Spinal cord (tissue), 10 donors: Measurements from ENCODE around the gene PJA2. TPM values are rescaled to one million over a fixed set of nuclear protein-coding genes. Genes with fewer than 3 reads are reported as not detected.

Experiments used
- DNase-seq, 6 donors: peaks; one replicate each; pipeline versions ENCODE4 v3.0.0 to v3.0.0-alpha.2; 2013 to 2015; ENCODE audit warnings: low spot score in 6 of 6, low read depth in 4 of 6
- H3K27ac ChIP-seq: one replicate; pipeline ENCODE4 v1.5.1; 2013; ENCODE audit warnings: low read depth, low read length, control low read depth
- H3K27me3 ChIP-seq: one replicate; pipeline ENCODE4 v1.6.1; 2013; ENCODE audit warnings: low read length; ENCODE audit not compliant: control insufficient read depth, insufficient read depth
- H3K36me3 ChIP-seq: one replicate; pipeline ENCODE4 v1.6.1; 2013; ENCODE audit warnings: low read length; ENCODE audit not compliant: control insufficient read depth, insufficient read depth
- H3K4me1 ChIP-seq: one replicate; pipeline ENCODE4 v1.6.1; 2013; ENCODE audit warnings: low read length; ENCODE audit not compliant: control insufficient read depth, insufficient read depth
- H3K4me3 ChIP-seq: one replicate; pipeline ENCODE4 v1.5.1; 2013; ENCODE audit warnings: low read depth, low read length, control low read depth
- H3K9me3 ChIP-seq: one replicate; pipeline ENCODE4 v1.6.1; 2013; ENCODE audit warnings: low read length; ENCODE audit not compliant: control insufficient read depth, insufficient read depth
- WGBS: methylation state at CpG from one replicate; pipeline ENCODE4 v1.1.5; 2013; ENCODE audit warnings: missing lambda C conversion rate; ENCODE audit not compliant: insufficient coverage; 5-methylcytosine and 5-hydroxymethylcytosine counted together
- polyA plus RNA-seq, 2 donors: library from polyadenylated mRNA; unstranded; fragments of 120-200 nt; gene quantifications; one replicate each; pipeline ENCODE4 v1.2.1, GENCODE V29; 2013; ENCODE audit not compliant: insufficient read length in 2 of 2
- total RNA-seq, 2 donors: library from RNA; depleted of rRNA in 1 of 2; stranded (reverse); fragments of 120-200 nt in 1 of 2; fragments of >200 nt in 1 of 2; gene quantifications; one replicate each; pipeline versions ENCODE4 v1.2.3 to v1.2.4, GENCODE V29; 2013 to 2014
- donor health status: healthy.

Gene PJA2
- total and polyA plus RNA-seq, 4 donors, result 111 to 370 (median 226) TPM

DNA sequence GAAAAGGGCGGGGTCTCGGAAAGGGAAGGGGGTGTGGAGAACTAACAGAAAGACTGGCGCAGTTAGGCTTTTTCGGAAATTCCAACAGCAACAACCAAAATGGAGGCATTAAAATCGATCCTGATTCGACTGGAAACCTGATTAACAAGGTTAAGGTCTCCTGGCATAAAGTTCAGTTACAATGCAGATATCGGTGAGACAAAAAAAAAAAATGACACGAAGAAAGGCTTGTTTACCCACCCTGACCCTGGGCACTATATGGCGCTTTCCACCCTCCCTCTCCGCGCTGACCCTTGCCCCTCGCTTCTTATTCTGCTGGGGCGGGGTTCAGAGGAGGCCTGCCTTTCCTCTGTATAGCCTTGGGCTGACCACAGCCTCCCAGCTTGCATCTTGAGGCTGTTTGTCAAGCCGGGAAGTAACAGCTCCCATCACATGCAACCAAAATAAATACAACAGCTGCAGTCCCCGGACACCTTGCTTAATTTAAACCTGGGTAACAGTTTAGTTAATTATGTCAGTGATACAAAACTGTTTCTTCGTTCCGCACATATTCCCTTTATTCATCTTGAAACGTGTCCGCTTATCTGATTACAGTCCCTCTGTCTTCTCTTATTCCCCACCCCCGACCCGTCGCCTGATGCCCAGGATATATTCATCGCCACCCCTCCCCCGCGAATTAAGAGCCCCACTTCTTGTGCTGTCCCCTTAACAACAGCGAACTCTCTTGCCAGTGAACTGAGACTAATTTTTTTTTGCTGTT is 795 bp upstream of the PJA2 start:
- peaks cover 3% of the 10 kb centered on the region for H3K4me1 ChIP-seq
- 4% methylated on average over 17 of the region's 26 CpGs for WGBS
- H3K9me3 ChIP-seq, result no peaks in the 10 kb centered on the region
- no peaks in the 10 kb centered on the region for H3K27me3 ChIP-seq
- peak overlapping the region; percentile 100 for H3K27ac ChIP-seq
- peak in 5 of 6 donors; percentile 42 to 87 (median 63) for DNase-seq
- no peaks in the 10 kb centered on the region for H3K36me3 ChIP-seq
- peak overlapping the region; percentile 96 for H3K4me3 ChIP-seq

DNA sequence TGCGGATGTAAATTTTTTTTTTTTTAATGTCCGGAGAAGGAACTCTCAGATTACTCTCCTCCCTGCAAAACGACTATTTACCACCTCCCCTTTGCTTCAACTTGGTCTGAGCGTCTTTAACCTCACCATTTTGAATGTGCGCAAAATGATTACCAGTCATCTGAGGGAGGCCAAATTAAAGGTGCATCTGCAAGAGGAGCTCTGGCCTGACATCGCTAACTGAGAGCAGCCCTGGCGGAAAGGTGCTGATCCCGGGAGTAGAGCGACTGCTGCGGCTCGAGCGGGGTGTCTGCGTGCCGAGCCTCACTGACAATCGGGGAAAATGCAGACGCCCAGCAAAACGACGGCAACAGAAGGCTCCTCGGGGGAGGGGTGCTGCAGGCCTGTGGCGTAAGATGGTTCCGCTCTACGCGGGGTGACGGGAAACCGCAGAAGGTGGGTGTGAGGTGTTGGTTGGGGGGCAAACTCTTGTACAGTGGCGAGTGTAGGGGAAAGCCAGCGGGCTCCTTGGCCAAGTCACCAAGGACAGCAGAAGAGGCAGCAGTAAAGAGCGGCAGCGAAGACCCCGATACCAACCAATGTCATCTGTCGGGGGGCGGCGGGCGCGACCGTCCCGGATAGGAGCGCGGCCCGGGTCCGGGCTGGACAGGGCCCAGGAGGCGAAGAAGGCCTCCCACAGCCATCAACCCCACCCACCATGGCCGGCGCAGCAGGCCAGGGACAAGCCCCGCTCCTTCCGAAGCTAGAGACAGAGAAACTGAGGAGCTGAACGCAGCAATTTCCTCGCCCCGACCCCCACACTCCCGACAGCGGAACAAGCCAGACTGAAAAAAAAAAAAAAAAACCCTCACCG is 557 bp downstream of the PJA2 start:
- H3K27ac ChIP-seq, result peak overlapping the region; percentile 100
- DNase-seq, result peak; percentile 33 to 89 (median 63)
- H3K27me3 ChIP-seq, result no peaks in the 10 kb centered on the region
- H3K9me3 ChIP-seq, result peaks cover 2% of the 10 kb centered on the region
- peaks cover 3% of the 10 kb centered on the region for H3K4me1 ChIP-seq
- H3K4me3 ChIP-seq, result peak overlapping the region; percentile 96
- WGBS, result under 1% methylated on average over 50 of the region's 52 CpGs
- peaks cover 1% of the 10 kb centered on the region for H3K36me3 ChIP-seq

DNA sequence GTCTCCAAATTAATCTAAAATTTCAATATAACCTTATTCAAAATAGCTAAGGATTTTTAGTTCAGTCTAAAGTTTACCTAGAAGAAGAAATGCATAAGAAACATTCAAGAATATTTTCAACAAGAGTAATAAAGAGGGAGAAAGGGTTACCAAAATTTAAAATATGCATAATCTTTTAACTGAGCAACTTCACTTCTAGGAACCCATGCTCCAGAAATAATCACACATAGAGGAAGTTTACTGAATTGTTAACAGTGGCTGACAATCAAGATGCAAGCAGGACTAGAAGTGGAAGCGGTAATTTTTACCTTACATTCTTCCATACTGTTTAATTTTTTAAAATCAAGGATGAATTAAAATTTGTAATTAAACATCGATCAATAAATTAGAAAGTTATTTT is 1.9 kb downstream of the PJA2 start:
- H3K27me3 ChIP-seq, result no peaks in the 10 kb centered on the region

DNA sequence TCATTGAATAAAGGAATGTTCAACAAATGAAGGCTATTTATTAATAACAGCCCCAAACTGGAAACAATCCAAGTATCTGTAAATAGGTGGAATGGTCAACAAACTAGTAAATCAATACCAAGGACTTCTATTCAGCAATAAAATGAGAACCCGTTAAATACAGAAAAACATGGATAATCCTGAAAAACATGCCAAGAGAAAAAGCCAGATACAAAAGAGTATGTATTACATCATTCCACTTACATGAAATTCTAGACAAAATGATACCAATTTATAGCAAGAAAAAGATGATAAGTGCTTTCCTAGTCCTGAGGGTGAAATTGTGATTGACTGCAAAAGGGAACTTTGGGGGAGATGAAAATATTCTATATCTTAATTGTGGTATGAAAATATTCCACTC is 3.1 kb downstream of the PJA2 start:
- Histone ChIP-seq H3K9me3 (peaks cover 3% of the 10 kb centered on the region), H3K27ac (no peak overlapping the region), H3K36me3 (peaks cover 3% of the 10 kb centered on the region), H3K4me3 (no peak overlapping the region), H3K27me3 (no peaks in the 10 kb centered on the region), H3K4me1 (no peaks in the 10 kb centered on the region)
- no peak for DNase-seq
- WGBS, result no CpG with 5 or more reads among the region's 1 CpG

More for the DNA sequence above, 1.9 kb downstream of the PJA2 start:
- Histone ChIP-seq H3K27ac (peak overlapping the region; percentile 100), H3K4me1 (peaks cover 3% of the 10 kb centered on the region), H3K4me3 (peak overlapping the region; percentile 96), H3K9me3 (peaks cover 3% of the 10 kb centered on the region), H3K36me3 (peaks cover 3% of the 10 kb centered on the region)
- no peak for DNase-seq
- whole genome bisulfite sequencing, result no CpG with 5 or more reads among the region's 2 CpGs

DNA sequence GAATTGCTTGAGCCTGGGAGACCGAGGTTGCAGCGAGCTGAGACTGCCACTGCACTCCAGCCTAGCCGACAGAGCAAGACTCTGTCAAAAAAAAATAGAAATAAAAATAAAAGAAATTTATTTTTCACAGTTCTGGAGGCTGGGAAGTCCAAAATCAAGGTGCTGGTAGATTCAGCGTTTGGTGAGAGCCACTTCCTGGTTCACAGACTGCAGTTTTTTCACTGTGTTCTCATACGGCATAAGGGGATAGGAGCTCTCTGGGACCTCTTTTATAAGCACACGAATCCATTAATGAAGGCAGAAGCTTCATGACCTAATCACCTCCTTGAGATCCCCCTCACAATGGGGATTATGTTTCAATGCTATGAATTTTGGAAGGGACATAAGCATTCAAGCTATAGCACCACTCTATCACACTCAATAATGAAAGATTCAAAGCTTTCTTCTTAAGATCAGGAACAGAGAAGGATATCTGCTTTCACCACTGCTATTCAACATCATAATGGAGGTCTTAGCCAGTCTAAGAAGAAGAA is 5.3 kb downstream of the PJA2 start:
- no peak overlapping the region for H3K27ac ChIP-seq
- H3K9me3 ChIP-seq, result peaks cover 3% of the 10 kb centered on the region
- no peak overlapping the region for H3K4me3 ChIP-seq
- WGBS, result 100% methylated on average over 1 of the region's 6 CpGs
- peaks cover 3% of the 10 kb centered on the region for H3K36me3 ChIP-seq
- DNase-seq, result no peak
- no peaks in the 10 kb centered on the region for H3K27me3 ChIP-seq
- no peaks in the 10 kb centered on the region for H3K4me1 ChIP-seq

DNA sequence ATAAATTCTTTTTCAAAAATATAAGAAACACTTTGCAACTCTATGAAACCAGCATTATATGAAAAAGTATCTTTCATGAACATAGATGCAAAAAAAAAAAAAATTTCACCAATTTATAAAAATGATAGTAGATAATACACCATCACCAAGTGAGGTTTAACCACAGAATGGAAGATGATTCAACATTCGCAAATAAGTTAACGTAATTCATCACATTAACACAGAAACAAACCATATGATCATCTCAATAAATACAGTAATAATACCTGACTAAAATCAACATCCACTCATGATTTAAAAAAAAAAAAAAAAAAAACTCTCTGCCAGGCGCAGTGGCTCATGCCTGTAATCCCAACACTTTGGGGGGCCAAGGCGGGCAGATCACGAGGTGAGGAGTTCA is 6.3 kb downstream of the PJA2 start:
- DNase-seq, result no peak
- H3K9me3 ChIP-seq, result peaks cover 3% of the 10 kb centered on the region
- H3K27ac ChIP-seq, result no peak overlapping the region
- H3K36me3 ChIP-seq, result peaks cover 3% of the 10 kb centered on the region
- H3K4me1 ChIP-seq, result peaks cover 4% of the 10 kb centered on the region
- WGBS, result no CpG with 5 or more reads among the region's 5 CpGs
- no peak overlapping the region for H3K4me3 ChIP-seq
- H3K27me3 ChIP-seq, result no peaks in the 10 kb centered on the region

DNA sequence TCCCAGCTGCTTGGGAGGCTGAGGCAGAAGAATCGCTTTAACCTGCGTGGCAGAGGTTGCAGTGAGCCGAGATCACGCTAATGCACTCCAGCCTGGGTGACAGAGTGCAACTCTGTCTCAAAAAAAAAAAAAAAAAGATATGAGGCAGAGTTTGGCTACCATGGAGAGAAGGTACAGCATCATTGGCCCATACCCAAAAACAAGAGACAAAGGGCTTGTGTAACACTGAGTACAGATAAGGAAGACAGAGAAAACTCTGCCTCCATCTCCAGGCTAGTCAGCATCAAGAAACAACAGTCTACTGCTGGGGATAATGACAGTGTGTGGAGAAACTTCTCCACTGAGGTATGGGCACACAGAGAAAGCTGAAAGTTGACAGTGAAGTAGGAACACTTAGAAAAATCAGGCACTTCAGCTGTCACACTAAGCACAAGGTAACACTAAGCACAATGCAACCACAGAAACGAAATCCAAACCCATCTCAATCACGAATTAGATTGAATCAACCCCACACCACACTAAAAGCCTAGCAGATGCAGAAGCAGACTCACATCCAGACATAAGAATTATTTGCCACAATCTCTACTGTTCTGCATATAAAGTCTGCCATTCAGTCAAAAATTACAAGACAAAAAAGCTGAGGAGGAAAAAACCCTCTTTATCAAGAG is 10.5 kb downstream of the PJA2 start:
- Histone ChIP-seq H3K36me3 (peaks cover 2% of the 10 kb centered on the region), H3K4me1 (peaks cover 4% of the 10 kb centered on the region), H3K4me3 (no peak overlapping the region), H3K27ac (no peak overlapping the region), H3K27me3 (no peaks in the 10 kb centered on the region), H3K9me3 (peaks cover 2% of the 10 kb centered on the region)
- DNase-seq, result no peak
- WGBS, result 88% methylated on average over 6 of the region's 6 CpGs

DNA sequence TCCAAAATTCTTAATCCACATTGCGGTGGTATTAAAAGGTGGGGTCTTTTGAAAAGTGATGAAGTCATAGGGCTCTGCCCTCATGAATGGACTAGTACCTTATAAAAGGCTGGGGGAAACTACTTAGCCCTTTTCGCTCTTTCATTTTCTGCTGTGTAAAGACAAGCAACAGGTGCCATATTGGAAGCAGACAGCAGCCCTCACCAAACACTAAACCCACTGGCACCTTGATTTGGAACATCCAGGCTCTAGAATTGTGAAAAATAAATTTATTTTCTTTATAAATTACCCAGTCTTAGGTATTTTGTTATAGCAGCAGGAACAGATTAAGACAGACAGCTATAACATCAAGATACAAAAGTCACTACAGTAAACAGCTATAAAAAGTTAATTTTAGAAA is 12.8 kb downstream of the PJA2 start:
- H3K4me3 ChIP-seq, result no peak overlapping the region
- no peak overlapping the region for H3K27ac ChIP-seq
- H3K9me3 ChIP-seq, result no peaks in the 10 kb centered on the region
- H3K27me3 ChIP-seq, result no peaks in the 10 kb centered on the region
- no peaks in the 10 kb centered on the region for H3K36me3 ChIP-seq
- DNase-seq, result no peak
- WGBS, result no CpG with 5 or more reads among the region's 2 CpGs
- H3K4me1 ChIP-seq, result peaks cover 4% of the 10 kb centered on the region

DNA sequence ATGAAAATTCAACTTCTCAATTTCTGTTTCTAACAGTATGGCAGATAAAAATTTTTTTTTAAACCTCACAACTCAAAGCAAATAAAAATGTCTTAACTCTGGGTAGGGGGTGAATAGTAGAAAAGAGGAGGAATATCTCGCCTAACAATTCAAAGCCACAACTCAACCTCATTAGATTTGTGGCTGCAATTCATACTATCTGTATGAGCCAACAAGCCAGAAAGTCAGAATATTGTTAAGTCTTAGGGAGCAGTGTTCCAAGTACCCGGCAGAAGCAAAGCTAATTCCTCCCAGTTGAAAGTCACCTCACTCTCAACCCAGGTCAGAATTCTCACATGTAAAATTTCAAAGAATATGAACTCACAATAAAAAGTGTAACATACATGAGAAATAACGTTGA is 15.0 kb downstream of the PJA2 start:
- Histone ChIP-seq H3K27ac (no peak overlapping the region), H3K36me3 (no peaks in the 10 kb centered on the region), H3K9me3 (peaks cover 4% of the 10 kb centered on the region), H3K4me1 (peaks cover 4% of the 10 kb centered on the region), H3K4me3 (no peak overlapping the region), H3K27me3 (no peaks in the 10 kb centered on the region)
- DNase-seq, result no peak
- WGBS, result no CpG with 5 or more reads among the region's 3 CpGs
